GM12864 (cell line): ENCODE measurements around the gene ZSCAN12.

ENCODE experiments used
- DNase-seq: peaks from one replicate; pipeline ENCODE4 v3.0.0-alpha.2; 2011; ENCODE audit warnings: low read depth
- H3K4me3 ChIP-seq: 2 replicates; pipeline ENCODE4 v1.5.1; 2011; ENCODE audit warnings: mild to moderate bottlenecking, low read depth, low read length, control low read depth
- CTCF ChIP-seq: IDR thresholded peaks from 2 replicates; pipeline ENCODE4 v1.5.1; 2011; ENCODE audit warnings: low read depth, mild to moderate bottlenecking, moderate library complexity, low read length, control low read depth, inconsistent platforms; ENCODE audit errors: missing control alignments

Gene ZSCAN12

GRCh38 chr6:28436404-28436803, 36.9 kb upstream of the ZSCAN12 start:
- DNase-seq, result no peak
- no peak overlapping the region for H3K4me3 ChIP-seq

GRCh38 chr6:28433119-28433518, 33.6 kb upstream of the ZSCAN12 start:
- no peak for TF ChIP-seq CTCF
- no peak for DNase-seq
- H3K4me3 ChIP-seq, result no peak overlapping the region

More at GRCh38 chr6:28436404-28436803, 36.9 kb upstream of the ZSCAN12 start:
- no peak for TF ChIP-seq CTCF

GRCh38 chr6:28429781-28430180, 30.2 kb upstream of the ZSCAN12 start:
- no peak for TF ChIP-seq CTCF
- H3K4me3 ChIP-seq, result no peak overlapping the region
- no peak for DNase-seq

- no peak for TF ChIP-seq CTCF
- DNase-seq, result no peak
- H3K4me3 ChIP-seq, result no peak overlapping the region
Measured at GRCh38 chr6:28425944-28426541, 26.5 kb upstream of the ZSCAN12 start.

GRCh38 chr6:28424163-28424562, 24.6 kb upstream of the ZSCAN12 start:
- no peak for DNase-seq
- no peak for TF ChIP-seq CTCF
- no peak overlapping the region for H3K4me3 ChIP-seq

- H3K4me3 ChIP-seq, result no peak overlapping the region
- DNase-seq, result no peak
- no peak for TF ChIP-seq CTCF
Measured at GRCh38 chr6:28423546-28423945, 24.0 kb upstream of the ZSCAN12 start.

- TF ChIP-seq CTCF, result no peak
- no peak for DNase-seq
- H3K4me3 ChIP-seq, result no peak overlapping the region
Measured at GRCh38 chr6:28413681-28414080, 14.1 kb upstream of the ZSCAN12 start.
